Measurements from ENCODE around the gene EFCAB5. TPM values are rescaled to one million over a fixed set of nuclear protein-coding genes. Genes with fewer than 3 reads are reported as not detected.

Gene EFCAB5
- total and polyA plus RNA-seq, 2 of the 13 experiments (the other 11 are each of a cell fraction or from before 2014, with no cell fraction given), result 0.15 TPM; not detected in 1

GRCh38 chr17:29945281-29945680, 3.8 kb downstream of the EFCAB5 start:
- CTCF ChIA-PET (ENCODE audit: low intra/inter-chr PET ratio, low total read pairs), result no interaction called here
- intact Hi-C loops (cut with micrococcal nuclease; ENCODE audit: unreplicated experiment) (no loop called here), in situ Hi-C loops (cut with HindIII; ENCODE audit: extremely low pct_ligation_motif_present, low pct_unique_long_range_greater_than_20kb) (no loop called here)
- no peak overlapping the region for H3K4me2 ChIP-seq (ENCODE audit: low read depth, low read length)
- TF ChIP-seq ZNF552 (CRISPR knock-in tag; IDR thresholded peaks at IDR 0.05; ENCODE audit: borderline replicate concordance) (no peak), ZC3H4 (CRISPR knock-in tag; IDR thresholded peaks at IDR 0.05; ENCODE audit: borderline replicate concordance) (no peak), KAT2B (IDR thresholded peaks at IDR 0.05; ENCODE audit: borderline replicate concordance, low read depth, low read length) (no peak), U2AF1 (optimal IDR thresholded peaks at IDR 0.05; ENCODE audit: low read depth, low read length) (no peak)
- POLR2A ChIA-PET, result no interaction called here
- H3K4me3 ChIP-seq (replicated peaks in 1 of 3; ENCODE audit: insufficient read depth in 1 of 3, low read depth in 2 of 3, low read length in 3 of 3), result no peak overlapping the region
- H3K9ac ChIP-seq (ENCODE audit: insufficient read depth, low read depth, low read length), result no peak overlapping the region
- 0% methylated on average over 2 of the region's 2 CpGs for WGBS (ENCODE audit: low lambda C conversion rate)
- no peaks in the 10 kb centered on the region for H3K36me3 ChIP-seq (replicated peaks in 1 of 2; ENCODE audit: control insufficient read depth in 1 of 2, insufficient read depth in 2 of 2, low read length in 2 of 2)
- no peak for FAIRE-seq
- H4K20me1 ChIP-seq (ENCODE audit: insufficient read depth, low read length), result no peaks in the 10 kb centered on the region
- H3K27me3 ChIP-seq (ENCODE audit: control insufficient read depth in 1 of 2, insufficient read depth in 2 of 2, low read length in 2 of 2), result no peaks in the 10 kb centered on the region
- H3K9me3 ChIP-seq (ENCODE audit: low read length), result no peaks in the 10 kb centered on the region
- no TSS peak for BruUV-seq (replicated peaks)
- ATAC-seq, result no peak
- H3K27ac ChIP-seq (ENCODE audit: extremely low read length, insufficient read depth, low read length), result no peak overlapping the region
- no peak for DNase-seq (ENCODE audit: low spot score)
- no peak overlapping the region for H2AFZ ChIP-seq (ENCODE audit: low read length)
- H3K79me2 ChIP-seq (ENCODE audit: insufficient read depth, low read length), result no peaks in the 10 kb centered on the region
- H3K4me1 ChIP-seq (ENCODE audit: insufficient read depth, low read length), result no peaks in the 10 kb centered on the region

DNA sequence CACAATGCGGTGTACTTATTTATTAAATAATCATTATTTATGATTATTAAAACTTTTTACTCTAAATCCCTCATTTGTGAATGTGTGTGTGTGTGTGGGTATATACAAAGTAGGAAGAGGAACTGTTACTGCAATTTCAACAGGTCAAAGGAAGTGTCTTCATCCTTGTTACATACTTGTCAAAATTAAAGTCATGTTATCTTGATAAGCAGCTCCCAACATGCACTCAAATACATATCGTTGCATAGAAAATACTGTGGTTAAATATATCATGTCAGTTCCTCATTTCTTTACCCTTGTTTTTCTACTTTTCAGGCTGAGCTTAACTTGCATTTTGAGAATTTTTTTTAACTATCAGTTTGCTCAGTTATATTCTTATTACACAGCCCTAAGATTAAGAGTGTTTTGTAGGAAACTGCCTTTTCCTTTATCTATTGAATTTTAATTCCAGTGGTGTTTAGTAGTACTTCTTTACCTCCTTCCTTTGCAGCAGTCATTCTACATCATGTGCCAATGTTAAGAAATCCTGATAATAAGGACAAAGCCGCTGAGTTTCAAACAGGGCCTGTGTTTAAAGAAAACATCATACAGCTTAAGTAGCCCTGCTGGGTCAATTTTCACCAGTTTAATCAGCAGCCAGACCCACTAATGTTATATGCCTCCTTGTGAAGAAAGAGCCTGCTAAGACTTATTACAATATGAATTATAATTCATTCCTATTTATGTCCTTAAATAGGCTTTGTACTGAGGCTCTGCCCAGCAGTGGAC, 7.2 kb downstream of the EFCAB5 start:
- Histone ChIP-seq H3K4me3 (replicated peaks in 1 of 3; ENCODE audit: insufficient read depth in 1 of 3, low read depth in 2 of 3, low read length in 3 of 3) (no peak overlapping the region), H3K9me3 (ENCODE audit: low read length) (no peaks in the 10 kb centered on the region), H3K36me3 (replicated peaks in 1 of 2; ENCODE audit: control insufficient read depth in 1 of 2, insufficient read depth in 2 of 2, low read length in 2 of 2) (no peaks in the 10 kb centered on the region), H2AFZ (ENCODE audit: low read length) (no peak overlapping the region), H3K4me2 (ENCODE audit: low read depth, low read length) (no peak overlapping the region), H3K4me1 (ENCODE audit: insufficient read depth, low read length) (no peaks in the 10 kb centered on the region), H4K20me1 (ENCODE audit: insufficient read depth, low read length) (no peaks in the 10 kb centered on the region), H3K79me2 (ENCODE audit: insufficient read depth, low read length) (no peaks in the 10 kb centered on the region), H3K27ac (ENCODE audit: extremely low read length, insufficient read depth, low read length) (no peak overlapping the region), H3K9ac (ENCODE audit: insufficient read depth, low read depth, low read length) (no peak overlapping the region), H3K27me3 (ENCODE audit: control insufficient read depth in 1 of 2, insufficient read depth in 2 of 2, low read length in 2 of 2) (no peaks in the 10 kb centered on the region)
- FAIRE-seq (no peak), ATAC-seq (no peak), DNase-seq (ENCODE audit: low spot score) (no peak)
- CTCF ChIA-PET (ENCODE audit: low intra/inter-chr PET ratio, low total read pairs), result no interaction called here
- 31% methylated on average over 3 of the region's 3 CpGs for WGBS (ENCODE audit: low lambda C conversion rate)
- BruUV-seq (replicated peaks), result no TSS peak
- POLR2A ChIA-PET, result no interaction called here
- in situ Hi-C loops (cut with HindIII; ENCODE audit: extremely low pct_ligation_motif_present, low pct_unique_long_range_greater_than_20kb) (no loop called here), intact Hi-C loops (cut with micrococcal nuclease; ENCODE audit: unreplicated experiment) (no loop called here)
- no peak for TF ChIP-seq DMAP1 (CRISPR knock-in tag; IDR thresholded peaks at IDR 0.05)
- TF ChIP-seq ZNF546 (CRISPR knock-in tag; conservative IDR thresholded peaks at IDR 0.05), result no peak
- TF ChIP-seq, protein P1, sequence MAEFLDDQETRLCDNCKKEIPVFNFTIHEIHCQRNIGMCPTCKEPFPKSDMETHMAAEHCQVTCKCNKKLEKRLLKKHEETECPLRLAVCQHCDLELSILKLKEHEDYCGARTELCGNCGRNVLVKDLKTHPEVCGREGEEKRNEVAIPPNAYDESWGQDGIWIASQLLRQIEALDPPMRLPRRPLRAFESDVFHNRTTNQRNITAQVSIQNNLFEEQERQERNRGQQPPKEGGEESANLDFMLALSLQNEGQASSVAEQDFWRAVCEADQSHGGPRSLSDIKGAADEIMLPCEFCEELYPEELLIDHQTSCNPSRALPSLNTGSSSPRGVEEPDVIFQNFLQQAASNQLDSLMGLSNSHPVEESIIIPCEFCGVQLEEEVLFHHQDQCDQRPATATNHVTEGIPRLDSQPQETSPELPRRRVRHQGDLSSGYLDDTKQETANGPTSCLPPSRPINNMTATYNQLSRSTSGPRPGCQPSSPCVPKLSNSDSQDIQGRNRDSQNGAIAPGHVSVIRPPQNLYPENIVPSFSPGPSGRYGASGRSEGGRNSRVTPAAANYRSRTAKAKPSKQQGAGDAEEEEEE (CRISPR knock-in tag; IDR thresholded peaks at IDR 0.05; ENCODE audit: borderline replicate concordance), result no peak
- no peak for TF ChIP-seq MEIS2 (CRISPR knock-in tag; IDR thresholded peaks at IDR 0.05)
- no peak for TF ChIP-seq ZNF263 (CRISPR knock-in tag; IDR thresholded peaks at IDR 0.05)
- TF ChIP-seq ZNF512B (CRISPR knock-in tag; IDR thresholded peaks at IDR 0.05; ENCODE audit: borderline replicate concordance), result no peak
- TF ChIP-seq, protein P2, sequence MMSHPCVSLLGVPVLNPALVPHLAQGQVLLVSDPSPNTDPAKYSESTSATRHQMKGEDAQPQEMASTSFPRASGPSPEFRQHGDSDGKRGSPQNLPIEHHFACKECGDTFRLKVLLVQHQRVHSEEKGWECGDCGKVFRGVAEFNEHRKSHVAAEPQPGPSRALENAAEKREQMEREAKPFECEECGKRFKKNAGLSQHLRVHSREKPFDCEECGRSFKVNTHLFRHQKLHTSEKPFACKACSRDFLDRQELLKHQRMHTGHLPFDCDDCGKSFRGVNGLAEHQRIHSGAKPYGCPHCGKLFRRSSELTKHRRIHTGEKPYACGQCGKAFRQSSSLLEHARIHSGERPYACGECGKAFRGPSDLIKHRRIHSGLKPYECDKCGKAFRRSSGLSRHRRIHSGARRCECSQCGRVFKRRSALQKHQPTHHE (CRISPR knock-in tag; IDR thresholded peaks at IDR 0.05; ENCODE audit: borderline replicate concordance), result no peak
- TF ChIP-seq ZSCAN20 (CRISPR knock-in tag; IDR thresholded peaks at IDR 0.05; ENCODE audit: borderline replicate concordance), result no peak
- no peak for TF ChIP-seq ZC3H4 (CRISPR knock-in tag; IDR thresholded peaks at IDR 0.05; ENCODE audit: borderline replicate concordance)
